Liver (tissue), 9 donors: ENCODE data around the gene RPL23. TPM values are rescaled to one million over a fixed set of nuclear protein-coding genes. Genes with fewer than 3 reads are reported as not detected.

Experiments
- DNase-seq: peaks from one replicate; pipeline ENCODE4 v3.0.0-alpha.2; 2017; ENCODE audit warnings: low spot score
- H3K27ac ChIP-seq, 2 donors: one replicate each; pipeline ENCODE4 v1.7.0; 2013; ENCODE audit warnings: inconsistent platforms in 2 of 2, low read length in 2 of 2, control low read depth in 1 of 2, low read depth in 1 of 2, mild to moderate bottlenecking in 1 of 2
- H3K27me3 ChIP-seq, 4 donors: one replicate each; pipeline versions ENCODE4 v1.6.1 to v1.7.0; 2013; ENCODE audit warnings: low read length in 3 of 4, inconsistent platforms in 1 of 4, mild to moderate bottlenecking in 1 of 4, moderate library complexity in 1 of 4; ENCODE audit not compliant: control insufficient read depth in 4 of 4, insufficient read depth in 4 of 4
- H3K36me3 ChIP-seq, 4 donors: one replicate each; pipeline versions ENCODE4 v1.6.1 to v1.7.0; 2013; ENCODE audit warnings: low read length in 3 of 4, mild to moderate bottlenecking in 3 of 4, low read depth in 1 of 4, moderate library complexity in 1 of 4; ENCODE audit not compliant: control insufficient read depth in 4 of 4, insufficient read depth in 3 of 4
- H3K4me1 ChIP-seq, 4 donors: one replicate each; pipeline versions ENCODE4 v1.6.1 to v1.7.0; 2013; ENCODE audit warnings: low read length in 3 of 4, mild to moderate bottlenecking in 3 of 4, moderate library complexity in 1 of 4; ENCODE audit not compliant: control insufficient read depth in 4 of 4, insufficient read depth in 4 of 4
- H3K4me3 ChIP-seq, 3 donors: one replicate each; pipeline versions ENCODE4 v1.6.1 to v1.7.0; 2013; ENCODE audit warnings: low read length in 3 of 3, control low read depth in 1 of 3, low read depth in 1 of 3, mild to moderate bottlenecking in 1 of 3
- H3K9ac ChIP-seq, 2 donors: one replicate each; pipeline ENCODE4 v1.7.0; 2013; ENCODE audit warnings: low read length in 2 of 2, mild to moderate bottlenecking in 2 of 2, moderate library complexity in 2 of 2, control low read depth in 1 of 2, low read depth in 1 of 2
- H3K9me3 ChIP-seq, 4 donors: one replicate each; pipeline versions ENCODE4 v1.6.1 to v1.7.0; 2013; ENCODE audit warnings: low read length in 3 of 4; ENCODE audit not compliant: control insufficient read depth in 4 of 4
- FOXA1 ChIP-seq: IDR thresholded peaks from 2 replicates; pipeline ENCODE4 v1.6.1; 2016; ENCODE audit warnings: antibody characterized with exemption
- GABPA ChIP-seq, 2 donors: IDR thresholded peaks in 1 of 2; conservative IDR thresholded peaks in 1 of 2; 2 replicates each; pipeline ENCODE4 v1.6.1; 2016; ENCODE audit warnings: antibody characterized with exemption in 2 of 2, mild to moderate bottlenecking in 1 of 2, moderate library complexity in 1 of 2
- HNF4A ChIP-seq, 2 donors: conservative IDR thresholded peaks; 2 replicates each; pipeline ENCODE4 v1.6.1; 2016; ENCODE audit warnings: antibody characterized with exemption in 2 of 2, mild to moderate bottlenecking in 2 of 2
- HNF4G ChIP-seq: IDR thresholded peaks from 2 replicates; pipeline ENCODE4 v1.6.1; 2016; ENCODE audit warnings: antibody characterized with exemption
- JUND ChIP-seq, 2 donors: IDR thresholded peaks; 2 replicates each; pipeline ENCODE4 v1.6.1; 2016; ENCODE audit warnings: antibody characterized with exemption in 2 of 2
- MAX ChIP-seq: IDR thresholded peaks from 2 replicates; pipeline ENCODE4 v1.6.1; 2016; ENCODE audit warnings: antibody characterized with exemption
- NR2F2 ChIP-seq: IDR thresholded peaks from 2 replicates; pipeline ENCODE4 v1.6.1; 2016; ENCODE audit warnings: antibody characterized with exemption
- RAD21 ChIP-seq, 2 donors: IDR thresholded peaks; 2 replicates each; pipeline ENCODE4 v1.6.1; 2016; ENCODE audit warnings: antibody characterized with exemption in 2 of 2, mild to moderate bottlenecking in 2 of 2
- RXRA ChIP-seq, 2 donors: IDR thresholded peaks; 2 replicates each; pipeline ENCODE4 v1.6.1; 2017 to 2018; ENCODE audit warnings: antibody characterized with exemption in 2 of 2, mild to moderate bottlenecking in 1 of 2
- SP1 ChIP-seq: IDR thresholded peaks from 2 replicates; pipeline ENCODE4 v1.6.1; 2018; ENCODE audit warnings: antibody characterized with exemption, mild to moderate bottlenecking
- TAF1 ChIP-seq: conservative IDR thresholded peaks from 2 replicates; pipeline ENCODE4 v1.6.1; 2016; ENCODE audit warnings: antibody characterized with exemption, mild to moderate bottlenecking
- YY1 ChIP-seq: IDR thresholded peaks from 2 replicates; pipeline ENCODE4 v1.6.1; 2016; ENCODE audit warnings: antibody characterized with exemption, mild to moderate bottlenecking
- ZBTB33 ChIP-seq: IDR thresholded peaks from 2 replicates; pipeline ENCODE4 v1.6.1; 2016; ENCODE audit warnings: antibody characterized with exemption
- WGBS: extraction: QIAGEN DNeasy Blood & Tissue Kit; methylation state at CpG from one replicate; pipeline ENCODE4 v1.1.7; 2013; 5-methylcytosine and 5-hydroxymethylcytosine counted together
- polyA plus RNA-seq, 2 donors: library from polyadenylated mRNA; stranded (reverse) in 1 of 2; unstranded in 1 of 2; fragments of 200-250 nt in 1 of 2; fragments of >200 nt in 1 of 2; fragmentation: Nextera tagmentation in 1 of 2; extraction: Ambion mirVana in 1 of 2; gene quantifications; one replicate each; pipeline versions ENCODE4 v1.2.1 to v1.2.3, GENCODE V29; 2013 to 2015
- total RNA-seq, 2 donors: library from RNA; depleted of rRNA; stranded (reverse); fragments of >200 nt; gene quantifications; one replicate each; pipeline ENCODE4 v1.2.3, GENCODE V29; 2014
- TF ChIP-seq, protein P1 (sequence below): IDR thresholded peaks from 2 replicates; pipeline ENCODE4 v1.6.1; 2016; ENCODE audit warnings: antibody characterized with exemption, mild to moderate bottlenecking
- donor health status: healthy.
- donor health status: healthy.
- donor health status: healthy.
- donor health status: healthy.
- donor health status: healthy.

RPL23 gene
- total and polyA plus RNA-seq, 4 donors = 284 to 797 (median 646) TPM

GRCh38 chr17:38879878-38880665 lies 26.6 kb upstream of the RPL23 start:
- DNase-seq = no peak
- WGBS = 60% methylated on average over 6 of the region's 6 CpGs
- H3K4me3 ChIP-seq = no peak overlapping the region
- no peaks in the 10 kb centered on the region for H3K27me3 ChIP-seq
- no peak overlapping the region for H3K9ac ChIP-seq
- H3K9me3 ChIP-seq = no peaks in the 10 kb centered on the region
- peaks cover 29 to 54% (median 43%) of the 10 kb centered on the region in 4 donors for H3K4me1 ChIP-seq
- peaks cover 7 to 13% (median 12%) of the 10 kb centered on the region in 4 donors for H3K36me3 ChIP-seq
- TF ChIP-seq JUND (IDR thresholded peaks at IDR 0.05) = no peak
- TF ChIP-seq HNF4G = no peak
- no peak for TF ChIP-seq SP1
- no peak for TF ChIP-seq FOXA1
- TF ChIP-seq RXRA (IDR thresholded peaks at IDR 0.05) = no peak
- TF ChIP-seq HNF4A (conservative IDR thresholded peaks at IDR 0.05) = no peak
- no peak for TF ChIP-seq TAF1
- peak overlapping the region; percentile 0 to 15 for H3K27ac ChIP-seq

DNA sequence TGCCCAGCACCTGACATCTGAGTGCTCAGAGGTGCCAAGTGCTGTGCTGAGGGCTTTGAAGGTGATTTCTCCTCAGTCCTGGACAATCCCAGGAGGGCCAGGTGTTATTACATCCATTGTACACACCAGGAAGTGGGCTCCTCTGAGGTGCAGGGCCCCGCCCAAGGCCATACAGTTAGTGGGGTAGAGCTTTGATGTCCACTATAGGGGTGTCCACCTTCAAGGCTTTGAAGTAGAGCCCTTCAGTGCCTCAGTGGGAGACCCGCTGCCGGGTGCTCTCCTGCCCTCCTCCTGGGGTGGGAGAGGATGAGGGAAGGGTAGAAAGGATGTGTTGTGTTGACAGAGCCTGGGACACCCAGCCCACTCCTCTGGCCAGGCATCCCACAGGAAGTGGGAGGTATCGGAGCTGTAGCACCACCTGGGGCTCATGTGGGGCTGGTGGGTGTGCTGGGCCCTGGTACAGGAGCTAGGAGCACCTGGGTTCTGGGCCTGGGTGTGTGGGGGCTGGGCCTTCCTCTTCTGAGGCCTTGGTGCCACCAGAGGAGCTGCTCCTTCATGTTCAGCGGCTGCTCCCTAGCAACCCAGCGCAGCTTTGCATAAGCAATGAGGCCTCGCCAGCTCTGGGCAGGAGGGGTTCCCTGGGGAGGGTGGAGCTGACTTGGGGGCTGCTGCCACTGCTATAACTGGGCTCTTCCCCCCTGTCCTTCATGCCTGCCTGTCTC lies 23.8 kb upstream of the RPL23 start:
- TF ChIP-seq NR2F2 (no peak), GABPA (IDR thresholded peaks at IDR 0.05 in 1 of 2, conservative IDR thresholded peaks at IDR 0.05 in 1 of 2) (no peak), TAF1 (no peak), RAD21 (IDR thresholded peaks at IDR 0.05) (no peak), ZBTB33 (no peak), HNF4G (no peak), FOXA1 (no peak), RXRA (IDR thresholded peaks at IDR 0.05) (no peak), HNF4A (conservative IDR thresholded peaks at IDR 0.05) (no peak), MAX (no peak), JUND (IDR thresholded peaks at IDR 0.05) (no peak), YY1 (no peak)
- TF ChIP-seq, protein P1, sequence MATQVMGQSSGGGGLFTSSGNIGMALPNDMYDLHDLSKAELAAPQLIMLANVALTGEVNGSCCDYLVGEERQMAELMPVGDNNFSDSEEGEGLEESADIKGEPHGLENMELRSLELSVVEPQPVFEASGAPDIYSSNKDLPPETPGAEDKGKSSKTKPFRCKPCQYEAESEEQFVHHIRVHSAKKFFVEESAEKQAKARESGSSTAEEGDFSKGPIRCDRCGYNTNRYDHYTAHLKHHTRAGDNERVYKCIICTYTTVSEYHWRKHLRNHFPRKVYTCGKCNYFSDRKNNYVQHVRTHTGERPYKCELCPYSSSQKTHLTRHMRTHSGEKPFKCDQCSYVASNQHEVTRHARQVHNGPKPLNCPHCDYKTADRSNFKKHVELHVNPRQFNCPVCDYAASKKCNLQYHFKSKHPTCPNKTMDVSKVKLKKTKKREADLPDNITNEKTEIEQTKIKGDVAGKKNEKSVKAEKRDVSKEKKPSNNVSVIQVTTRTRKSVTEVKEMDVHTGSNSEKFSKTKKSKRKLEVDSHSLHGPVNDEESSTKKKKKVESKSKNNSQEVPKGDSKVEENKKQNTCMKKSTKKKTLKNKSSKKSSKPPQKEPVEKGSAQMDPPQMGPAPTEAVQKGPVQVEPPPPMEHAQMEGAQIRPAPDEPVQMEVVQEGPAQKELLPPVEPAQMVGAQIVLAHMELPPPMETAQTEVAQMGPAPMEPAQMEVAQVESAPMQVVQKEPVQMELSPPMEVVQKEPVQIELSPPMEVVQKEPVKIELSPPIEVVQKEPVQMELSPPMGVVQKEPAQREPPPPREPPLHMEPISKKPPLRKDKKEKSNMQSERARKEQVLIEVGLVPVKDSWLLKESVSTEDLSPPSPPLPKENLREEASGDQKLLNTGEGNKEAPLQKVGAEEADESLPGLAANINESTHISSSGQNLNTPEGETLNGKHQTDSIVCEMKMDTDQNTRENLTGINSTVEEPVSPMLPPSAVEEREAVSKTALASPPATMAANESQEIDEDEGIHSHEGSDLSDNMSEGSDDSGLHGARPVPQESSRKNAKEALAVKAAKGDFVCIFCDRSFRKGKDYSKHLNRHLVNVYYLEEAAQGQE = no peak
- H3K27me3 ChIP-seq = no peaks in the 10 kb centered on the region
- H3K4me1 ChIP-seq = peaks cover 18 to 61% (median 56%) of the 10 kb centered on the region in 4 donors
- 75% methylated on average over 7 of the region's 7 CpGs for WGBS
- no peak overlapping the region for H3K27ac ChIP-seq
- no peaks in the 10 kb centered on the region for H3K9me3 ChIP-seq
- H3K9ac ChIP-seq = no peak overlapping the region
- DNase-seq = no peak
- peaks cover 7 to 12% (median 12%) of the 10 kb centered on the region in 4 donors for H3K36me3 ChIP-seq
- no peak overlapping the region for H3K4me3 ChIP-seq
